ENCODE results near the gene DAGLA.
A peak's percentile ranks its signal among the peaks of the same experiment; 100 is the strongest.

The DAGLA gene

GRCh38 chr11:61779666-61780525, 99.7 kb downstream of the DAGLA start:
- no peak for DNase-seq (ENCODE audit: low read depth)

GRCh38 chr11:61780581-61781162, 100.5 kb downstream of the DAGLA start:
- DNase-seq (ENCODE audit: low read depth): no peak

- DNase-seq (ENCODE audit: low read depth): no peak
Measured at GRCh38 chr11:61781585-61781984, 101.4 kb downstream of the DAGLA start.

DNA sequence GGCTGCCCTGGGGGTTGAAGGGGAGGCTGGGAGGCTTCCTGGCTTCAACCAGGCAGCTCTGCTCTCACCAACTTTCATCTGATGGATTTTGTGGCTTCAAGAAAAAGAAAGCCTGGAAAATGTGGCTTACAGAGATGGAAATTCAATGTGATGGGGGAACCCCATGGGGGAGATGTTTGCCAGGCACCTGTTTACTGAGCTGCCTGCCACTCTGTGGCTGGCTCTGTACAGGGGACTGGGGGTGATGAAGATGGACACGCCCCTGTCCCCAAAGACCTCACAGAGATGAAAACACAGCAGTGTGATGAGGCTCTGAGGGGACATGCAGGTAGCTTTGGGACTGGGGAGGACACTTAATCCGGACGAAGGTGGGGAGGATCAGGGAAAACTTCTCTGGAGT, 102.1 kb downstream of the DAGLA start:
- no peak for DNase-seq (ENCODE audit: low read depth)

GRCh38 chr11:61782841-61783240, 102.7 kb downstream of the DAGLA start:
- DNase-seq (ENCODE audit: low read depth): no peak

- no peak for DNase-seq (ENCODE audit: low read depth)
Measured at GRCh38 chr11:61783717-61784505, 103.7 kb downstream of the DAGLA start.

GRCh38 chr11:61784506-61784805, 104.3 kb downstream of the DAGLA start:
- DNase-seq (ENCODE audit: low read depth): no peak

DNA sequence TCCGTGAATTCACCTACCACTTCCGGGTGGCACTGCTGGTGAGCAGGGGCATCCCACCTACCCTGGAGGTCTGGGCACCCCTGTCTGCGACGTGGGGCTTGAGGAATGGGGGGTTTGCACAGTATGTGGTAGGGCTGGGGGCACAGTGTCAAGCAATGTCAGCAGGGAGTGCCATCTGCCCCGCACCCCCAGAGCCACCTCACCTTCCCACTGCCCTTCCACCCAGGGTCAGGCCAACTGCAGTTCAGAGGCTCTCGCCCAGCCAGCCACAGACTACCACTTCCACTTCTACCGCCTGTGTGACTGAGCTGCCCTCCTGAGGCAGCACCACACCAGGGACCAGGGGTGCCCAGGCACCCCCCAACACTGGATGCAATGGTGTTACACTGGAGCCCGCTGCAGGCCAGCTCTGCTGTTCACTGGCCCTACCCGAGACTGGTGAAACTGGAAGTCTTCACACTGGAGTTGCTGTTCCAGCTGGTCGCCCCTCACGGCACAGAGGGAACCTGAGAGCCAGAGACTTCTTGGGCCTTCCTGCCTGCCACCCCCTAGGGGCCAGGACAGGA, 105.7 kb downstream of the DAGLA start:
- no peak for DNase-seq (ENCODE audit: low read depth)

DNA sequence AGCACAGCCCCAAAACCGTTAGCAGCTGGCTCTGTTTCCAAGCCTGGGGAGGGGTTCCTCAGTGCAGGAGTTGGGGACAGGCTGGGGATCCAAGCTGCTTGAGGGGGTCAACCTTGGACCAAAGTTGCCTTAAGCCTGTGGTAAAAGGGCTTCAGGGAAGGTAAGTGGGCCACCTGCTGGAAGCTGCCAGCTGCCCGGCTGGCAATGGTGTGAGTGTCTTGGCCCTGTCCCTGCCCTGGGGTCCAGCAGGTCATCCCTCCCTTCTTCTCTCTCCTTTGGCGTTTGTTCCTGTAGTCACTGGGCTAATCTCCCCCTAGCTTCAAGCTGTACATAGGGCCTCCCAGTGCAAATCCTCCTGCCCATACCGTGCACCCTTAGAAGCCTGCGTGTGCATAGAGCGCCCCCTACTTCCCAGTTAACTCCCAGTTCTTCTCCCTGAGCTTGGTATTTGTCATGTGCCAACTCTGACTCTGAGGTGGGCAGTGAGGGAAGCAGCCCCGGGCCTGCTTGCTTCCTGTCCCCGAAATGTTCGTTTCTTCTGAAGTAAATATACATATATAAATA, 107.8 kb downstream of the DAGLA start:
- DNase-seq (ENCODE audit: low read depth): no peak

- DNase-seq (ENCODE audit: low read depth): no peak
Measured at GRCh38 chr11:61791737-61792309, 111.6 kb downstream of the DAGLA start.

- peak; percentile 79 for DNase-seq (ENCODE audit: low read depth)
Measured at GRCh38 chr11:61792310-61793082, 112.3 kb downstream of the DAGLA start, which contains the start of the genes FEN1 and TMEM258. Gene FEN1 (plus strand): TSS chr11:61792911. CDS start chr11:61795362, 2,451 bp downstream. Gene TMEM258 (minus strand): TSS chr11:61792599. CDS start chr11:61792558, 41 bp downstream.

GRCh38 chr11:61793083-61793828, 113.1 kb downstream of the DAGLA start:
- DNase-seq (ENCODE audit: low read depth): no peak

DNA sequence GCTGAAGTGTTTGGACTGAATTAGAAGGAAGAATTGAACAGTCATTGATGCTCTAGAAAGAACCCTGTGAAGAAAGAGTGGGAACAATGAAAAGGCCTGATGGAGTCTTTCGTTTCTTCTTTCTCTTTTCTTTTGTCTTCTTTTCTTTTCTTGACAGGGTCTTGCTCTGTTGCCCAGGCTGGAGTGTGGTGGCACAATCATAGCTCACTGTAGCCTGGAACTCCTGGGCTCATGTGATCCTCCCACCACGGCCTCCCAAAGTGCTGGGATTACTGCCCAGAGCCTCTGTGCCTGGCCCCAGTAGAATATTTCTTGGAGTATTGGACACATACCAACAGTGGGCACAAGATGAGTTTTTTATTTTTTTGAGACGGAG, 113.6 kb downstream of the DAGLA start:
- DNase-seq (ENCODE audit: low read depth): no peak

DNA sequence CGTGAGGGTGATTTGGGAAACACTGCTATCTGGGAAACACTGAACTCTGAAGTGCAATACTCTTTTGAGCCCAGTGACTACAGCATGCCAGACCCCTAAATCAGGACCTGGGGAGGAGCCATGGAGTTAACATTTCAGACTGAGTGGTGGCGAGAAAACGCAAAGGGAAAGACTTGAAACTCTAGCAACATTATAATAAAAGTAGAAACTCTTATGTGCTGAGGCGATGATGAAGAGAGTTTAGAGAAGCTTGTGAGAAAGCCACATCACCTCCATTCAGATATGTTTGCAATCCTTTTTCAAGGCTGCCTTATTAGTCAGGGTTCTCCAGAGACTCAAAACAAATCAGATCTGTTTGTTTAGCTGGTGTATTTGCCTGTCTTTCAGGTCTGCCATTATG, 114.4 kb downstream of the DAGLA start:
- no peak for DNase-seq (ENCODE audit: low read depth)

DNA sequence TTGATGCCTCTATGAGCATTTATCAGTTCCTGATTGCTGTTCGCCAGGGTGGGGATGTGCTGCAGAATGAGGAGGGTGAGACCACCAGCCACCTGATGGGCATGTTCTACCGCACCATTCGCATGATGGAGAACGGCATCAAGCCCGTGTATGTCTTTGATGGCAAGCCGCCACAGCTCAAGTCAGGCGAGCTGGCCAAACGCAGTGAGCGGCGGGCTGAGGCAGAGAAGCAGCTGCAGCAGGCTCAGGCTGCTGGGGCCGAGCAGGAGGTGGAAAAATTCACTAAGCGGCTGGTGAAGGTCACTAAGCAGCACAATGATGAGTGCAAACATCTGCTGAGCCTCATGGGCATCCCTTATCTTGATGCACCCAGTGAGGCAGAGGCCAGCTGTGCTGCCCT, 115.3 kb downstream of the DAGLA start:
- no peak for DNase-seq (ENCODE audit: low read depth)

DNA sequence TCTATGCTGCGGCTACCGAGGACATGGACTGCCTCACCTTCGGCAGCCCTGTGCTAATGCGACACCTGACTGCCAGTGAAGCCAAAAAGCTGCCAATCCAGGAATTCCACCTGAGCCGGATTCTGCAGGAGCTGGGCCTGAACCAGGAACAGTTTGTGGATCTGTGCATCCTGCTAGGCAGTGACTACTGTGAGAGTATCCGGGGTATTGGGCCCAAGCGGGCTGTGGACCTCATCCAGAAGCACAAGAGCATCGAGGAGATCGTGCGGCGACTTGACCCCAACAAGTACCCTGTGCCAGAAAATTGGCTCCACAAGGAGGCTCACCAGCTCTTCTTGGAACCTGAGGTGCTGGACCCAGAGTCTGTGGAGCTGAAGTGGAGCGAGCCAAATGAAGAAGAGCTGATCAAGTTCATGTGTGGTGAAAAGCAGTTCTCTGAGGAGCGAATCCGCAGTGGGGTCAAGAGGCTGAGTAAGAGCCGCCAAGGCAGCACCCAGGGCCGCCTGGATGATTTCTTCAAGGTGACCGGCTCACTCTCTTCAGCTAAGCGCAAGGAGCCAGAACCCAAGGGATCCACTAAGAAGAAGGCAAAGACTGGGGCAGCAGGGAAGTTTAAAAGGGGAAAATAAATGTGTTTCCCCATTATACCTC, 115.8 kb downstream of the DAGLA start:
- no peak for DNase-seq (ENCODE audit: low read depth)
